GM23248 (cell line): ENCODE measurements around the gene FGF22.

ENCODE experiments used
- EZH2 ChIP-seq: fragments of 200-600 bp; sonication (generic); IDR thresholded peaks from 2 replicates; pipeline ENCODE4 v1.6.1; 2018; ENCODE audit warnings: antibody characterized with exemption, mild to moderate bottlenecking; ENCODE audit not compliant: insufficient read depth, poor library complexity, severe bottlenecking
- EZH2phosphoT487 ChIP-seq: fragments of 200-600 bp; sonication (generic); IDR thresholded peaks from 2 replicates; pipeline ENCODE4 v1.6.1; 2018; ENCODE audit warnings: antibody characterized with exemption, moderate library complexity, mild to moderate bottlenecking, low read depth; ENCODE audit not compliant: insufficient read depth

DNA sequence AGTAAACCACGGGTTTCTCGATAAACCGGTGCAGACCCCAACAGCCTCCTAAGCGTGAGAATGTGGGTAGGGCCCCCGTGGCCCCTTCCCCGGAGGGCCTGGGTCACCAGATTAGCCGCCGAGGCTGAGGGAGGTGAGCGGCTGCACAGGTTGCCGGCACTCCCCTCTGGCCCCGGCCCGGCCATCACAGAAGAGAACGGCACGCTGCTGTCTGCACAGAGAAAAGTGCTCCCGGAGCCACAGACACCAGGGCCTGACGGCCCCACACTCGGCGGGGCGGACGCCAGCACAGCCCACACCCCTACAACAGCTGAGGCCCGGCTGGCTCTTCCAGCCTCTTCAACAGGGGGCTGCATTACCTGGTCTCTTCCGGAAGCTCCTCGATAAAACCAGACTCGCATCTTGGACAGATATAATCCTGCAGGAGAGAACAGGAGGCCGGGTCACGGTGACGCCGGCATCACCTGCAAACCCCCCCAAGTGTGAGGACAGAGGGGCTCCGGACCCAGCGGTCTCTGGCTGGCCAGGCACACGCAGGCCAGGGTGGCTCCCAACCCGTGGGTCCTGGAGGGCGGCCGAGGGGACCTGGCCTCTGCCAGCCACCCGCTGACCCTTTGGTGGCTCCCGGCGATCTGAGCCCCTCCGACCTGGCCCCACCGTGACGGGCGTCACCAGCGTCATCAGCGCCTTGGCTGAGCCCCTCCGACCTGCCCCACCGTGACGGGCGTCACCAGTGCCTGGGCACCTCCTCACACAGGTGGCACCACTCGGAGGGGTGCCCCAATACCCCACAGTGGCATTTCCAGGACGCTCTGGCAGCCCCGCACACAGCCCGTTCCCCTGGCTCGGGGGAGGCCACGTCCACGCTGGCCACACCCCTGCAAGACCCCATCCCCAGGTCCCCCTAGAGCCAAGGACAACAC lies 13.0 kb downstream of the FGF22 start:
- TF ChIP-seq EZH2 (no peak), EZH2phosphoT487 (no peak)
